Breast epithelium (tissue), 3 donors: Measurements from ENCODE around the gene HEATR5A.
"Not testable (repeated sequence)": the region's sequence is repeated elsewhere in the genome, so short reads cannot be mapped to it uniquely, and the experiment has no call there.

Experiments used
- POLR2A ChIP-seq: fragments of 450-650 bp; IDR thresholded peaks from one replicate; pipeline ENCODE4 v1.6.1; 2016; ENCODE audit warnings: antibody characterized with exemption, mild to moderate bottlenecking, moderate library complexity
- TF ChIP-seq, protein P1 (sequence below), 3 donors: fragments of 450-650 bp; IDR thresholded peaks; one replicate each; pipeline ENCODE4 v1.5.1; 2016 to 2017; ENCODE audit warnings: antibody characterized with exemption in 3 of 3, mild to moderate bottlenecking in 3 of 3, moderate library complexity in 3 of 3

DNA sequence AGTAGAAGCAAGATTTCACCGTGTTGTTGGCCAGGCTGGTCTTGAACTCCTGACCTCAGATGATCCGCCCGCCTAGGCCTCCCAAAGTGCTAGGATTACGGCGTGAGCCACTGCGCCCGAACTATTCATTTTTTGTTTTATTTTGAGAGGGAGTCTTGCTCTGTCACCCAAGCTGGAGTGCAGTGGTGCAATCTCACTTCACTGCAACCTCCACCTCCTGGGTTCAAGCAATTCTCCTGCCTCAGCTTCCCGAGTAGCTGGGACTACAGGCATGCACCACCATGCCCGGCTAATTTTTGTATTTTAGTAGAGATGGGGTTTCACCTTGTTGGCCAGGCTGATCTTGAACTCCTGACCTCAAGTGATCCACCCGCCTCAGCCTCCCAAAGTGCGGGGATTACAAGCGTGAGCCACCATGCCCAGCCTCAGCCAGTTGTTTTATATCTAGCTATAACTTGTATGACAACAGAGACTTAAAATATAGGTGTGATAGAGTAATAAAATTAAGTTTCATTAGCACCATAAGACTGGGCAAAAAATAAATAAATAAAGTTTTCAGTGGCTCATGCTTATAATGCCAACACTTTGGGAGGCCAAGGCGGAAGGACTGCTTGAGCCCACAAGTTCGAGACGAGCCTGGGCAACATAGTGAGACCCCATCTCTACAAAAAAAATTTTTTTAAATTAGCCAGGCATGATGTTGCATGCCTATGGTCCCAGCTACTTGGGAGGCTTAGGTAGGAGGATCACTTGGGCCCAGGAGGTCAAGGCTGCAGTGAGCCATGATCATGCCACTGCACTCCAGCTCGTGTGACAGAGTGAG is 41.0 kb downstream of the HEATR5A start:
- TF ChIP-seq, protein P1, sequence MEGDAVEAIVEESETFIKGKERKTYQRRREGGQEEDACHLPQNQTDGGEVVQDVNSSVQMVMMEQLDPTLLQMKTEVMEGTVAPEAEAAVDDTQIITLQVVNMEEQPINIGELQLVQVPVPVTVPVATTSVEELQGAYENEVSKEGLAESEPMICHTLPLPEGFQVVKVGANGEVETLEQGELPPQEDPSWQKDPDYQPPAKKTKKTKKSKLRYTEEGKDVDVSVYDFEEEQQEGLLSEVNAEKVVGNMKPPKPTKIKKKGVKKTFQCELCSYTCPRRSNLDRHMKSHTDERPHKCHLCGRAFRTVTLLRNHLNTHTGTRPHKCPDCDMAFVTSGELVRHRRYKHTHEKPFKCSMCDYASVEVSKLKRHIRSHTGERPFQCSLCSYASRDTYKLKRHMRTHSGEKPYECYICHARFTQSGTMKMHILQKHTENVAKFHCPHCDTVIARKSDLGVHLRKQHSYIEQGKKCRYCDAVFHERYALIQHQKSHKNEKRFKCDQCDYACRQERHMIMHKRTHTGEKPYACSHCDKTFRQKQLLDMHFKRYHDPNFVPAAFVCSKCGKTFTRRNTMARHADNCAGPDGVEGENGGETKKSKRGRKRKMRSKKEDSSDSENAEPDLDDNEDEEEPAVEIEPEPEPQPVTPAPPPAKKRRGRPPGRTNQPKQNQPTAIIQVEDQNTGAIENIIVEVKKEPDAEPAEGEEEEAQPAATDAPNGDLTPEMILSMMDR (IDR thresholded peaks at IDR 0.05): not testable (repeated sequence)
- not testable (repeated sequence) for TF ChIP-seq POLR2A
